RCC 7860 (cell line): ENCODE measurements around the gene AGPAT4.

Source experiments
- DNase-seq: peaks from one replicate; pipeline ENCODE4 v3.0.0-alpha.2; 2015; ENCODE audit warnings: low spot score
- FAIRE-seq: peaks from 2 replicates; lab custom pipeline; 2012; peaks lifted over from hg19 to GRCh38; lab: Jason Lieb, UNC

The AGPAT4 gene

DNA sequence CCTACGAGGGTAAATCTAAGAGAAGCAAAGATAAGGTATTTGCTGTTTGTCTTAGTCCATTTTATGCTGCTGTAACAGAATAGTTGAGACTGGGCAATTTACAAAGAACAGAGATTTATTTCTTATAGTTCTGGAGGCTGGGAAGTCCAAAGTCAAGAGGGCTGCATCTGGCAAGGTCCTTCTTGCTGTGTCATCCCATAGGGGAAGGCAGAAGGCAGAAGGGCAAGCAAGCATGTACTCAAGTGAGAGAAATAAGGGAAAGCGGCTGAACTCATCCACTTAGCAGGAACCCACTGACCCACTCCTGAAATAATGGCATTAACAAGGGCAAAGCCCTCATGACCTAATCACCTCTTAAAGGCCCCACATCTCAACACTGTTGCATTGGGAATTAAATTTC is 102.7 kb downstream of the AGPAT4 start:
- no peak for FAIRE-seq
- DNase-seq = no peak

DNA sequence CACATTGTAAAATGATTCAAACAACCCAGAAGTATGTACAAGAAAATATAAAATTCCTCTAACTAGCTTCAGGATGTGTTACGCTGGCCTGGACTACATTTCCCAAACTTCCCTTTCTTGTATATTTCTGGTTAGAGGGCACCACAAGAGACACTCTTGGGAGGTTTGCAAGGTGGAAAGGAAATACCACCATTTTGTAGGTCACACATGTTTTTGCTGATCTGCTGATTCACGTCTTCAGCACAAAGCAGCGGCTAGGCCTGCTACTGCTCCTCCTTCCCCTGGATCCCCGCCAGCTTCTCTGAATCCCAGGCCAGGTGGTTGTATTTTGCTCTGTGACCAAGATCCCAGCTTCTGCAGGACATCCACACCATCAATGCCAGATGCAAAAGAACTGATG is 104.2 kb downstream of the AGPAT4 start:
- no peak for FAIRE-seq
- peak; percentile 16 for DNase-seq

DNA sequence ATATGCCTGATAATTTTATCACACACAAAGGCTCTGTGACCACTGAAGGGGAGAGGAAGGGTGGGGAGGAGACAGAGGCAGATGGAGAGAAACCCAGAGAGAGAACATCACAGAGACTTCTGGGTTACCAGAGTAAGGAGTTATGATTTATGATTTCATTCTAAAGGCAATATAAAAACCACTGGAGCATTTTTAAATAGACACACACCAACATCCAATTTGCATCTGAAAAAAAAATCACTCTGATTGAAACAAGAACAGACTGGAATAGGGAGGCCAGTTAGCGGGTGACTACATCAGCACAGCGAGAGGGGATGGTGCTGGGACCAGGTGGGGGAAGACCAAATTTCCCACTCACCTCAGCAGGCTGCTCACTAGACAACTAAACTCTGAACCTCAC is 104.8 kb downstream of the AGPAT4 start:
- FAIRE-seq (no peak), DNase-seq (no peak)

DNA sequence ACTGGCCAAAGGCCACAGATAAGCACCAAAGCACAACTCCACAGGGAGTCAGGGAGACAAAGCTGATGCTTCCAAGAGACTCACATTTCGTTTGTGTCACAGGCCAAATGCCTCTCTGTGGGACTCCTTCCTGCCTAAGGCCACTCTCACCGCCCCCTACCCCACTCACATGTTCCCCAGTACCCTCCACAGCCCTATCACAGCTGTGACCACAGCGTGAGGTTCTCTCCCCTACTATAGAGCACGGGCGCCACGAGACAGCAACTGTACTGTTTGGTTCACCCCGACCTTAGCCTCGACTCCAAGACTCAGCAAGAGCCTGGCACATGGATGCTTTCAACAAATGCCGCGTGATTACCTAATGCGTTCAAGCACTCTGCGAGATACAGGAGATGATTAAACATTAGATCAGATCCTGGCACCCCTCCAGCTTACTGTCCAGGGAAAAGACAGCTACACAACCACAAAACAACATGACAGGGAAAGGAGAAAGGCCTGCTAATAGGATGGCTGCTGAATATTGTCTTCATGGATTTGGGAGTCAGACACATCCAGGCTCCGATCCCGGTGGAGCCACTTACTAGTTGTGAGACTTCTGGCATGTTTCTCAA is 105.5 kb downstream of the AGPAT4 start:
- FAIRE-seq = peak; percentile 95
- DNase-seq = peak; percentile 96

DNA sequence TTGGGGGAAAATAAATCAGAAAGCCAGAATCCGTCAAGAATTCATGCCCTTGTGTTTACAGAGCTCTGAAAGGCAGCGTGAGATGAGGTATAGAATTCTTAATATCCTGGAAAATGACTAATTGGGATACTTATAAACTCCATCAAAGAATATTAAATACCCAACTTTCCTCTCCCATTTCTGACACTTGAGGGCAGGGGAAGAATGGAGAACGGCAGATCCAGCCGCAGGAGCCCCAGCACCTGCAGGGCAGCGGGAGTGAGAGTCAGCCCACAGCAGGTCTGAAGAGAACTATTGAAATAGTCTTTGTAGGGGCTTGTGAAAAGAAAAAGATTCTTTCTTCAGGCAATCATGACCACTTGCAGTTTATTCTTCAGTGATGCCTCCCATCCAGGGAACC is 107.2 kb downstream of the AGPAT4 start:
- FAIRE-seq (no peak), DNase-seq (no peak)

DNA sequence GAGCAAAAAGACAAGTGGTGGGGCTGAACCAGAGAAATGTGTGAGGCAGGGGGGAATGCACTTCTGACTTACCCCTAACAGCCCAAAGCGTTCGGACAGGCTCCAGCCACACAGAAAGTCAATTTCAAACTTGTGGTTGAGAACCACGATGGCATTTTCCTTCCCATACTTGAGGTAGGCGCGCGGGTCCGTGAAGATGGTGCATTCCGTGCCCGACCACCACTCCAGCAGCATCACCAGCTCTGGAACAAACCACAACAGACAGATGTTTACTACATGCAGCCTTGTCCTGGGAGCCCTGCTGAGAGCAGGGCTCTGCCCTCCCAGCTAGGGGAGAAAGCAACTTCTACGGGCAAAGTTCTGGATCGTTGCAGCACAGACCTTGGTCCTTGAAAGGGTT is 107.7 kb downstream of the AGPAT4 start:
- no peak for FAIRE-seq
- DNase-seq = no peak

DNA sequence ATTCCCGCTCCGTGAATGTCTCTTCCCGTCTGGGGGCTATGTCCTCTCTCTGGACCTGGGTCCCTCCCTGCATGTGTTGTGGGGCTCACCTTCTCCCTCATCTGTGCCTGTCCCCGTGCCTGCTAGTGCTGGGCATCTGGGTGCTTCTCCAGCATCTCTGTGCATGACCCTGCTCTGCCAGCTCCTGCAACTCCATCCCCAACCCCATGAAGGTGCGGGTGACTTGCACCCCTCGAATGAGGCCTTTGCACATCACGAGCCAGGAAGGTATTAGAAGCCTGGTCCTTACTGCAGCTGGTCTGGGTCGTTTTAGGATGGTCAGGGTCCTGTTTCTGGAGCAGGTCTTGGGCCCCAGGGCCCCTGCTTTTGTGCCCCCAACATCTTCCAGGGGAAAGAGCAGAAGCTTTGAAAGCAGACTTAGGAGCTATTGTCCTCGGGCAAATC is 109.7 kb downstream of the AGPAT4 start:
- no peak for DNase-seq
- FAIRE-seq = no peak

DNA sequence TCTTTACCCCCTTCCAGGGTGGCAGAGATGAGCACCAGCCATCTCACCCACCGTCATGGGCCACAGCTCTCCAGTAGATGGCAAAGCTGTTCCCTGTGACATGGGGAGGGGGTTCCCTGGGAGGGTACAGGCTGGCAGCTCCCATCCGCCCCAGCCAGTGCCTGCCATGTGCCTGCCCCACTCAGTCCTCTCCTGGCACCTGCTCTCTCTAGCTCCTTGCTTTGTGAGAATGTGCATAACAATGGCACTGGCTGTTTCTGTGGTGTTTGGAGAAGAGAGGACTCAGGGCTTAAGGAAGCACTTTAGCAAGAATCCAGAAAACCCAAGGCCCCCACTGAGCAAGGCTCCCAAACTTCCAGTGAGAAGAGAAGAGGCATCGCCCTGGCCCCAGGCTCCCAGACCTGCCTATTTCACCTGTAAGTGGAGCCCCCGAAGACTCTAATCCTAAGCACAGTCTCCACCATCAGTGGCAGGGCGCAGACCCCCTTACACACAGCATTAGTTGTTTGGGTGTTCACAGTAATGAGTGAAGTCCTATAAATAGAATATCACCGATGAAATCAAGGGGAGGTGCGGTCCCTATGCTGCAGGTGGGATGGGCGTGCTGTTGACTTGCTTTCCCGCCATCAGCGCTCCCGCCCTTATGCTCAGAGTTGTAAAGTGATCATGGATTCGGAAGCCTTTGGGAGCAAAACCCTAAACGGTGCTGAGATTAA is 110.2 kb downstream of the AGPAT4 start:
- DNase-seq (no peak), FAIRE-seq (no peak)

DNA sequence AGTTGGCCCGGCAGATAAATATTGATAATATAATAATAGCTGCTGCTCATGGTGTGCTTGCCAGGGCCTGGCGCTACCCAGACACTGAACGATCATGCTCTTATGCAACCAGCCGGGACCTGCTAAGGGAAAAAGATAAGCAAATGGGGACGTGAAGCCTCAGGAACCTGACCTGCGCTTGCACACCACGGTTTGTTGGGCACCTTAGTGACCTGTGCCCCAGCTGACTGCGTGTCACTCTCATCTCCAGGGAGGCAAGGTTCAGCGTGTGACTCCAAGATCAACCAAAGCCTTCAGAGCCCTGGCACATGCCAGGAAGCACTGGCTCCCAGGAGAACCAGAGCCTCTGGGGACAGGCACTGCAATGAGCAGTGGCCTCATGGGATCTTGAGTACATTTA is 111.1 kb downstream of the AGPAT4 start:
- FAIRE-seq (no peak), DNase-seq (no peak)

DNA sequence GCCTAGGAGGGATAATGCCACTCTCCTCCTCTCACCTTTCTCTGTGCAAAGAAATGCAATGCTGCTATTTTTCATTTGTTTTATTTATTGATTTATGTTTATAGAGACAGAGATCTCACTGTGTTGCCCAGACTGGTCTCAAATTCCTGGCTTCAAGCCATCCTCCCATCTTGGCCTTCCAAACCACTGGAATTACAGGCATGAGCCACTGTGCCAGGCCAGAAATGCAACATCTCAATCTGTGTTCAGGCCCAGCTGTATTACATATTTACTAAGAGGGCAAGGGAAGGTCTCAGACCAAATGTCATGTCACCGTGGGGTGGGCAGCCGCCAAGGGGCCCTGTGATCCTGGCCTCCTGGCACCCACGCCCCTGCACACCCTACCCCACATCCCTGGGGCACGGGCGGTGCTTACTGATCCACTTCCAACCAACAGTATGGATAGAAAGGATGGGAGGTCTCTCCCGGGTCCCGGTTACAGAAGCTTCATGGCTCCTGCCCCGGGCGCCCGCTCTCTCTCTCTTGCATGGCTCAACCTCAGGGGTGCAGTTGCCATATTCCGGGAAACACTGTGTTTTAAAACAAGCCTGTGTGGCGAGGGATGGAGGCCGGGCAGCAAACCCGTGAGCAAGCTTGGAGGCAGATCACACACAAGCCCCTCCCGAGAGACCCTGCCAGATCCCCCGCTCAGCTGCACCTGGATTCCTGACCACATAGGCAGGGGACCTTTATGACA is 111.8 kb downstream of the AGPAT4 start:
- FAIRE-seq = no peak

DNA sequence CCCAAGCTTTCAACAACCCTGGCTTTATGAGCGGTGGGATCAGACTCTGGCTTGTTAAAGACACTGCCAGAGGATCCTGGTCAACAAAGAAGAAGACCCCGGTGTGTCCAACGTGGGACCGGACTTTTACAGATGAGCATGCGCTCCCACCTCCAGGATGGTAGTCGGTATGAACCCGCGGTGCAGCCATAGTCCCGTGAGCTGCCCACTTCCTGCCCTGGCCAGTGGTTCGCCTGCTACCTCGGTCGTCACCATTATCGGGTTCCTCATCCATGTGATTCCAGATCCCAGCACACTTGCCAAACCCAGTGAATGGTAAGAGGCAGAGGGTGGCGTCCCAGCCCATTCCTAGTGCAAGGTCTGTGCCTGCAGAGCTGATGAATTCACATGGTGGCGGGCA is 112.7 kb downstream of the AGPAT4 start:
- DNase-seq (no peak), FAIRE-seq (no peak)

More for the DNA sequence above, 111.8 kb downstream of the AGPAT4 start:
- no peak for DNase-seq

DNA sequence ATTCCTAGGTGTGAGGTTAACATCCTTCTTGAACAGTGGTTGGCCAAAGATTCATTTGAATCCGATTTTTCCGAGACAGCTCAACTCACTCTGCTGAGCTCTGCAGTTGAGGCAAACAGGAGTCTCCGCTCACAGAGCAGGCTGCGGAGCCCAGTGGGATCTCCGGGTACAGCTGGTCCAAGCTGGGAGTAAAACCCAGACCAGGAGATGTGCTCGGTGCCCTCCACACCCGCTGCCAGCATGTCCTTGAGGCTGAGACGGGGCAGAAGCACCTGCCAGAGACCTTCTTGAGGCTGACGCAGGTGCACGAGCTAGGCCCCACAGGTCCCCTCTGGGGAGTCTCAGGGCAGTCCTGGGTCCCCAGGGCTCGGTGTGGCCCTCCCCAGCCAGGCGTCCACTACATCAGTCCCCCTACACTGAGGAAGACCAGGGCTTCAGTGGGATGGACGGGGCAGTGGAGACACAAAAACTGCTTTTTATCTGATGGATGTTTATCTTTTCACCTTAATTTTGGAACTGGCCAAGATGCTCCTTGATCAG is 119.0 kb downstream of the AGPAT4 start:
- DNase-seq = no peak
- no peak for FAIRE-seq

DNA sequence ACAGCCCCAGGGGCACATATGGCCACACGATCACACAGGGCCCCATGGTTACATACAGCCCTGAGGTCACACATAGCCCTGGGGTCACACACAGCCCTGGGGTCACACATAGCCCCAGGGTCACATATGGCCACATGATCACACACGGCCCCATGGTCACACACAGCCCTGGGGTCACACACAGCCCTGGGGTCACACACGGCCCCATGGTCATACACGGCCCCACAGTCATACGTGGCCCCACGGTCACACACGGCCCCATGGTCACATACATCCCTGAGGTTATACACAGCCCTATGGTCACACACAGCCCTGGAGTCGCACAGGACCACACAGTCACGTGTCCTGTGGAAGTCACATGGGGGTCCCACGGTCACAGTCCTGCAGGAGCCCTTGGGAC is 120.1 kb downstream of the AGPAT4 start:
- DNase-seq = no peak
- FAIRE-seq = no peak

DNA sequence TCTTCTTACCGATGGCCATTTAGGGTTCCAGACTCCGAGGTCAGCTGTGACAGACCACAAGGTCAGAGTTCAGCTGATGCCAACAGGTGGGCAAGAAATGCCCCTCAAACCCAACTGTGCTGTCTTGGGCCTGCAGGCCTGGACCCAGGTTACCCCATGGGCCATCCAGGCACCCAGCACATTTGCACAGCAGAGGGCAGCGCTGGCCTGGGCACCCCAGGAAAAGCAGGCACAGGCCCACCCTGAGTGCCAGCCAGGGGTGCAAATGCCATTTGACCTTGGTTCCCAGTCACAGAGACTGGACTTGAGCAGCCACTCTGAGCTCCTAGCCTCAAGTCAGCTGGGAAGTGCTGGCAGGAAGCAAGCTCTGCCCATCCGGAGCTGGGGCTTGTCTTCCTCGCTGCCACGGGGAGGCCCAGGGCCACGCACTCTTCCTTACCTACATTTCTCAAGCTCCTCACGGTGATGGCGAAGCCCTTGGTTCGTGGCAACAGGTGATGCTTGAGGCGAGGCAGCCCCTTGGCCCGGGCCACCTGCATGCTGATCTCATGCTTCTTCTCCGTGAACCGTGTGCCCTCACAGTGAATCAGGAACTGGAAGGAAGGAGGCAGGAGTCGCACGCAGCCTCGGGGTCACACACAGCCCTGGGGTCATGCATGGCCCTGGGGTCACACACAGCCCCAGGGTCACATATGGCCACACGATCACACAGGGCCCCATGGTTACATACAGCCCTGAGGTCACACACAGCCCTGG is 120.8 kb downstream of the AGPAT4 start:
- DNase-seq (no peak), FAIRE-seq (no peak)

DNA sequence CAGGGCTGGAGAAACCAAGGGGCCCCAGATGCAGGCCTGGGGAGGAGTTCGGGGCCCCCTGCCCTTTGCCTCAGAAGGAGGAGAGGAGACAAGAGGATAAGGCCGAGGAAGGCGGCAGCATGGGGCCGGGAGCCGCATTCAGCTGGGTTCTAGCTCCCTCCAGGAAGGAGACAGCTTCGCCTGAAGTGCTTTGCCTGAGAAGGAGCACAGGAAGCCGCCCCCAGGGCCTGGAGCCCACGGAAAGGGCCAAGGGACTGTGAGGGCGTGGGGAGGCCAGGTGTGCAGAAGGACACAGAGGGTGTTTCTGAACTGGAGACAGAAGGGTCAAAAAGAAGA is 121.4 kb downstream of the AGPAT4 start:
- FAIRE-seq = no peak
- no peak for DNase-seq

DNA sequence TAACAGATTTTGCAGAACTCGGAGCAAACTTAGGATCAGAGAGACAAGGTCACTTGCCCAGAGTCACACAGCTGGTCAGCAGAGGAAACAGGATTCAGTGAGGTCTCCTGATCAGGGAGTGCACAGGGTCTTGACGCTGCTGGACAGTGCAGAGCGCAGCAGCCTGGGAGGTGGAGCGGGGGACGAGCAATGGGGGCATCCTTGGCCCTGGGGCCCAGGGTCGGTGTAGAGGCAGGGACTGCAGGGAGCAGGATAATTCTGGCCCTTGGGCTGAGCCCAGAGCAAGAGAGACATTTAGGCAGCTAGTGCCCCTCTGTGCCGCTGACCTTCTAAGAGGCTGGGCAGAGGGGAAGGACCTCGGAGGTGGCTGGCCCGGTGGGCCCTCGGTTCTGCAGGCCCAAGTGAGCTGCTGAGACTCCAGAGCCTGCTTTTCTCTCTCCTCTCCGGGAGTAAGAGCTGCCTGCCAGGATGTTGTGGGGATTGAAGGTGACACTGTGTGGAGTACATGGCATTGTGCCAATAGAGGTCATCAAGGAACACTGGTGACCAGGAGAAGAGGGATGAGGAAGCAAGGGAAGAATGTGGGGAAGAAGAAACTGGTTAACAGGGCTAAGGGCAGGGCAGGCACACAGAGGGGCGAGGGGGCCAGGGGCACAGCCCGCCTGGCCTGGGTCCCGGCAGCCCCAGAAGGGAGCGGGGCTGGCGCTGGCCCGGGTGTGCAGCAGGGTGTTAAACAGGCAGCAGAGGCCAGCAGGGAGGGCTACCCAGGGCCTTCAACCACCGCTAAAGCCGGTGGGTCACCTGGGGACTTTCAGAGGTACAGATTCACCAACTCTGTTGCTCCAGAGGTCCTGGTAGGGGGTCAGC is 122.0 kb downstream of the AGPAT4 start:
- no peak for FAIRE-seq
- no peak for DNase-seq

DNA sequence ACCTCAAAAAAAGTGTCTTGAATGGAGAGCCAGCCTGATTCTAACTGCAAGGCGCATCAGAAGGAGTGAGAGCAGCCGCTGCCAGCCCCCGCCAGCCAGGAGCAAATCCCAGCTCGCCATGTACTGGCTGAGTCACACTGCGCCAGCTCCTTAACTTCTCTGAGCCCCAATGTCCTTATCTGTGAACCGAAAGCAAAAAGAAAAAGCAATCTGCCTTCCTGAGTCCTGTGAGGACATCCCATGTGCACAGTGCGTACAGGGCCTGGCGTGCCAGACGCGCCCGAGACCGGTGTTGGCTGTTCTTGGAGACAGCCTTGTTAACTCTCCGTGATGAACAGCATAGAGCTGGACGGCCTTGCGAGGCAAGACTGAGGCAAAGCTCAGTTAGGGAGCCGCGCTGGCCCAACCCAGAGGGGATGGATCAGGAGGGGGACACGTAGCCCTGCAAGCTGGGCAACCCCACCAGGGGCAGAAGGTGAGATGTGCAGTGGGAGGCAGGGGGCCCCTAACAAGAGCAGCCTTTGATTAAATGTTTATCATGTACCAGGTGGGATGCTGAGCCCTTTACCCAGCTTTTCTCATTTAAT is 122.7 kb downstream of the AGPAT4 start:
- no peak for DNase-seq
- no peak for FAIRE-seq

DNA sequence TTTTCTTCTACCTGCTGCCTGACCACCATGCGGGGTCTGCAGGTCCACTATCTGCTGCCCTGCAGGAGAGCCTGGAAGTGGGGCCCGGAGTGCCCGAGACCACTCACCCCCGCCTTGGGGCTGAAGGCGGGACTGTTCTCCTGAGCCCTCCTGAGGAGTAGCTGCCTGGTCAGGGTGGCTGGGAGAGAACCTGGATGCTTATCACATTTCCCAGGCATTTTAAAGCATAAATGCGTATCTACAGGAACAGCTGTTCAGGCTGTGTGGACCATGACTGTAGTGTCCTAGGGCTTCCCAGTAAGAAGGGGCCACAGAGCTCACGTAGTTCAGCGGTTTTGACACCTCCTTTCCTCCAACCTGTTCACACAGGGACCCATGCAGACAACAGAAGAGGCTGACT is 123.3 kb downstream of the AGPAT4 start:
- DNase-seq (no peak), FAIRE-seq (no peak)

DNA sequence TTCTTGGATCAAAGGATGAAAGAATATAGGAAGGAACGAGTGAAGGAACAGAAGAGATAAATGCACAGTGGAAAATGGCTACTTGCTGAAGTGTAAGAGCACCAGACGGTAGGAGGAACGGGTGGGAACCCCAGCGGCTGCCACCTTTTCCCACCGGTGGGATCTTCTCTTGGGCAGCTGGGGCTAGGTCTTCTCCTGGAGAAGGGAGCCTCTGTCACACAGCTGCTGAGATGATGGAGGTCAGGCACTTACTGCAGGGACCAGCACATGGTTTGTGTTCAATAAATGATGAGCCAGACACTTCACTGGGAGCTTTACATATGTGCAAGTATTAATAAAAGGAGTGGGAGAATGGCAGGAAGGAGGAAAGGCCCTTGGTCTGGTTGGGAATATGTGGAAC is 123.7 kb downstream of the AGPAT4 start:
- DNase-seq (no peak), FAIRE-seq (no peak)
